22Rv1 (cell line): ENCODE data around the gene SHLD3.
"Not testable (repeated sequence)": the region's sequence is repeated elsewhere in the genome, so short reads cannot be mapped to it uniquely, and the experiment has no call there.

Experiments
- CTCF ChIP-seq: fragments of 450-650 bp; IDR thresholded peaks from 2 replicates; pipeline ENCODE4 v1.5.1; 2017; ENCODE audit warnings: mild to moderate bottlenecking
- ZFX ChIP-seq: fragments of 450-650 bp; IDR thresholded peaks from 2 replicates; pipeline ENCODE4 v1.6.1; 2017; ENCODE audit warnings: antibody characterized with exemption, borderline replicate concordance

- not testable (repeated sequence) for TF ChIP-seq CTCF, ZFX
Measured at GRCh38 chr5:65621961-65622360, 2.9 kb upstream of the SHLD3 start.
